Vein endothelial cell (primary cell): ENCODE data around the gene PLXNA2. TPM values are rescaled to one million over a fixed set of nuclear protein-coding genes. Genes with fewer than 3 reads are reported as not detected.

Experiments used
- small RNA-seq: library from RNA; depleted of rRNA; stranded (forward); fragments of <200 nt; gene quantifications from one replicate; pipeline ENCODE3, GENCODE V24; 2012
- total RNA-seq: library from RNA; depleted of rRNA; stranded (reverse); fragments of >200 nt; gene quantifications from 2 replicates; pipeline ENCODE4 v1.2.3, GENCODE V29; 2012

PLXNA2 gene, protein sequence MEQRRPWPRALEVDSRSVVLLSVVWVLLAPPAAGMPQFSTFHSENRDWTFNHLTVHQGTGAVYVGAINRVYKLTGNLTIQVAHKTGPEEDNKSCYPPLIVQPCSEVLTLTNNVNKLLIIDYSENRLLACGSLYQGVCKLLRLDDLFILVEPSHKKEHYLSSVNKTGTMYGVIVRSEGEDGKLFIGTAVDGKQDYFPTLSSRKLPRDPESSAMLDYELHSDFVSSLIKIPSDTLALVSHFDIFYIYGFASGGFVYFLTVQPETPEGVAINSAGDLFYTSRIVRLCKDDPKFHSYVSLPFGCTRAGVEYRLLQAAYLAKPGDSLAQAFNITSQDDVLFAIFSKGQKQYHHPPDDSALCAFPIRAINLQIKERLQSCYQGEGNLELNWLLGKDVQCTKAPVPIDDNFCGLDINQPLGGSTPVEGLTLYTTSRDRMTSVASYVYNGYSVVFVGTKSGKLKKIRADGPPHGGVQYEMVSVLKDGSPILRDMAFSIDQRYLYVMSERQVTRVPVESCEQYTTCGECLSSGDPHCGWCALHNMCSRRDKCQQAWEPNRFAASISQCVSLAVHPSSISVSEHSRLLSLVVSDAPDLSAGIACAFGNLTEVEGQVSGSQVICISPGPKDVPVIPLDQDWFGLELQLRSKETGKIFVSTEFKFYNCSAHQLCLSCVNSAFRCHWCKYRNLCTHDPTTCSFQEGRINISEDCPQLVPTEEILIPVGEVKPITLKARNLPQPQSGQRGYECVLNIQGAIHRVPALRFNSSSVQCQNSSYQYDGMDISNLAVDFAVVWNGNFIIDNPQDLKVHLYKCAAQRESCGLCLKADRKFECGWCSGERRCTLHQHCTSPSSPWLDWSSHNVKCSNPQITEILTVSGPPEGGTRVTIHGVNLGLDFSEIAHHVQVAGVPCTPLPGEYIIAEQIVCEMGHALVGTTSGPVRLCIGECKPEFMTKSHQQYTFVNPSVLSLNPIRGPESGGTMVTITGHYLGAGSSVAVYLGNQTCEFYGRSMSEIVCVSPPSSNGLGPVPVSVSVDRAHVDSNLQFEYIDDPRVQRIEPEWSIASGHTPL (N-terminal part only)
- total RNA-seq: 171 and 175 TPM in 2 replicates

DNA sequence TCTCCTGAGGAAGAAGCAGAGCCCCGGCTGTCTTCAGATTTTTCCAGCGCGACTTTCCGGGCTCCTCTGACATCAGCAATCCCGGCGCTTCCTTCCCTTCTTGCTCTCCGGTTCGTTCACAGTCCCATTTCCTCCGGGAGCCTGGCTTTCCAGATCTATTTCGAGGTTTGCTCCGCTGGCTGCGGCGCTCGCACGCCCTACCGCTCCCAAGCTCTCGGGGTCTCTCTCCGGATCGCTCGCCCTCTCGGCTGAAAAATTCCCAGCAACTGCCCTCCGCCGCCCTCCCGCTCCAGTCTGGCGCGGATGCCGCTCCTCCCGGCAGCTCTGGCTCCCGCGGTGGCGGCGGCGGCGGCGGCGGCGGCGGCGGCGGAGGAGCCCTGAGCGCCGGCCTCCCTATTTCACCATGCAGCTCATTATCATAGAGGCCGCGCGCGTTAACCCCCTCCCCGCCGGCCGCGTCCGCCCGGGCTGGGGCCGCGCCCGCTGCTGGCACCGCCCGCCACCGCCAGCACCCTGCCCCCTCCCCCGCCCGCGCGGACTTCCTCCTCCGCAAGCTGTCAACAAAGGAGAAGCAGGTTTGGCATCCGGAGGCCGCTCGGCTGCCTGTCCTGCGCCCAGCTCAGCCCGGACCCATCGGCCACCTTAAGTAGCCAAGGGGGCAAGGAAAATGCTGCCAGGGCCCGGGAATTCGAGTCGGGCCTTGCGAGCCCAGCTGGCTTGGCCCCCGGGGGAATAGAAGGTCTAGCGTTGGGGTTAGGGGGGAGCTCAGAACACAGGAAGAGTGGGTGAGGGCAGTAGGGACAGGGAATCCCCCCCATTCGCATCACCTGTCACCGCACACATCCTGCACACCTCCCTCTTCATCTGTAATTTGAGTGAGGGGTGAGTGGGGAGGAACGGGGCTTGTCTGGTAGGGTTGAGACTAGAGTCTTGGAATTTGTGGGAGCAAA is at the start of gene PLXNA2:
PLXNA2 (minus strand) TSS at position 418 of the 950 bp plus-strand sequence. CDS start 26,462 bp downstream, outside the sequence.

Small RNAs within 50 kb of the gene (small RNA-seq; reads per million reads assigned to genes)
- gene AL606753.1: not detected
